ENCODE data around the gene TMEM81.

DNA sequence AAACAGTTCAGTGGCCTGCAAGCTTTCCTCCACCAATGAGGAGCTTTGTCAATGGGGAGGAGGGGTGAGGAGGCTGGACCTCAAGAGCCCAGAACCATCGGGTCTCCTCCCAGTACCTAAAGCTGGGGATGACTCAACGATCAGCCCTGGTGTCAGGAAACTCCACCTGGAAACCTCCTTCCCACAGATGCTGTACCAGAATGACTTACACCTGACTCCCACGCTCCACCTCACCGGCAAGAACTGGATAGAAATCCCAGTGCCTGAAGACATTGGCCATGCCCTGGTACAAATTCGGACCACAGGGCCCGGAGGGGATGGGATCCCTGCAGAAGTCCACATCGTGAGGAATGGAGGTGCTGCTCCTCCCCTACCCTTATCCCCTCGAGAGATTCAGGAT is 11.4 kb downstream of the TMEM81 start:
- TF ChIP-seq EZH2 (IDR thresholded peaks at IDR 0.05; ENCODE audit: low read depth, low read length, severe bottlenecking) (no peak), CTCF (IDR thresholded peaks at IDR 0.05; ENCODE audit: control extremely low read depth in 1 of 3, insufficient read depth in 1 of 3, low read depth in 1 of 3, low read length in 3 of 3) (no peak), KDM1A (IDR thresholded peaks at IDR 0.05; ENCODE audit: borderline replicate concordance, low read length) (no peak), POLR2A (IDR thresholded peaks at IDR 0.05; ENCODE audit: control extremely low read depth in 1 of 2, low read depth in 2 of 2, low read length in 2 of 2) (no peak), POLR2AphosphoS5 (IDR thresholded peaks at IDR 0.05; ENCODE audit: low read depth, low read length) (no peak), YY1 (IDR thresholded peaks at IDR 0.05; ENCODE audit: low read depth, low read length) (no peak)
